AG20443 (cell line): ENCODE results near the gene ISYNA1.
A peak's percentile ranks its signal among the peaks of the same experiment; 100 is the strongest.

Source experiments
- DNase-seq: peaks from one replicate; pipeline ENCODE4 v3.0.0; 2012; ENCODE audit warnings: low spot score, mixed read lengths

Gene ISYNA1

GRCh38 chr19:18443831-18444230 lies 5.9 kb upstream of the ISYNA1 start:
- no peak for DNase-seq

DNA sequence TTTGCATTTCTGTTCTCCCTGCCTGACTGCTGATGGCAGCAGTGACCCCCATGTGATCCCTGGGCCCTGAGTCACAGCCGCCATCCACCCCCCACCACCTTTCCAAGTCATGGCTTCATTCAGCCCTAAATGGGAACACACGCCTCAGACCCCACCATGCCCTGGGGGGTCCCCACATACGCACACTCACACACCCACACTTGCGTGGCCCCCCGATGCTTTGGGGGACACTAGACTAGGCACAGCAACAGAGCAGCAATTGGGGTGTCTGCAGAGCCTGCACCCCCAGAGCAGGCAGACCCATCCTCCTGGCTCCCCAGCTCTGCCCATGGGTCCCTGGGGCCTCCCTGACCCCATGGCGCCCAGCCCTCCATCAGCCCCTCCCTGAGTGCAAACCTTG lies 5.5 kb upstream of the ISYNA1 start:
- DNase-seq: no peak

DNA sequence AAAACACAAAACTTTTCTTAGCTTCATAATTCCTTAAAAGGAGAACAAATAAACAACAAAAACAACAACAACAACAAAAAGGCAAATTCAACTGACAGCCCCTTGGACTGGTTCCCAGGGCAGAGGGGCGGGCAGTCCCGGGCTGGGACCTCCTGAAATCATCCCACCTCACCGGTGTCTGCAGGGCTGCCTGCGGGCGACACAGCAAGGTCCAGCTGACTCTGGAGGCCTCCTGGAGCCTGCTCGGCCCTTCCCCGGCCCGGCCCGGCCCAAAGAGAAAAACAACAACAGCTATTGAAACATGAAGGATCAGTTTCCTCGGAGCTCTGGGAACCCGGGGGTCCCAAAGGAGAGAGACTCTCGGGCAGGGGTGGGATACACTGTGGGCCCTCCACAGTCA lies 5.0 kb upstream of the ISYNA1 start:
- DNase-seq: no peak

GRCh38 chr19:18441804-18442788 lies 4.2 kb upstream of the ISYNA1 start:
- DNase-seq: no peak

DNA sequence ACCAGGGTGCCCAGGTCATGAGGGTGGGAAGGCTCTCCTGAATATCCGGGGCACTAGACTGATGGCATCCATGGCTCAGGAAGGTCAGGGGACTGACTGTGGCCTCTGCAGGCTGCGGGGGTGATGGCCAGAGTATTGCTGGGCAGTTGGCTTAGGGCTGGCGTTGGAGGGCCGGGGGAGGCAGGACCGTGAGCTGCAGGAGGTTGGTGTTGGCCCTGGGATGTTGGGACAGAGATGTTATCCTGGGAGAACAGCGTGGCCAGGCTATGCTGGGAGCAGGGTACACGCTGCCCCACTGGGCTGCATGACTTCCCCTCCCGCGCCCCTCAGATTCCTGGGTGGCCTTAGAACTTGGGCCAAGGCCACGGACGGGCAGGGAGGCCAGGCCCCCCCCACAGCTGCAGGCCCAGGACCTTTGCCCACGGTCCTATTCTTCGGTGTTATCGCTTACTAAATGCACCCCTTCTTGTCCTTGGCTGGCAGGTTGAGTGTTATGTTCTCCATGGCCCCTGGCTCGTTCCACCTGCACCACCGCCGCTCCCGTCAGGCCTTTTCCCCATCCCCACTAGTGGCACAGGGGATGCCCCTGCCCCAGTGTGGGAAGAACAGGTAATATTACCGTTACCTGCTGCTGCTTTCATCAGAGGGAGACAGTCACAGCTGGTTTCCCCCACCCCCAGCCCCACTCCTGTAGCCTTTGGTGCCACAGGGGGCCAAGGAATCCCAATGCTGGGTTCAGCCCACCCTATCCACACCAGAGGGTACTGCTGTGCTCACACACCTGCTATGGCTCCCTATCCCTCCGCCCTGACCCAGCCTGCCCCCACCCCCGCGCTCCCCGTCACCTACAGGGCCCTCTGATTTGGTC lies 3.2 kb upstream of the ISYNA1 start:
- no peak for DNase-seq

GRCh38 chr19:18440415-18440877 lies 2.5 kb upstream of the ISYNA1 start:
- DNase-seq: peak; percentile 34

GRCh38 chr19:18439910-18440237 lies 1.9 kb upstream of the ISYNA1 start:
- no peak for DNase-seq

GRCh38 chr19:18439025-18439909 lies 1.3 kb upstream of the ISYNA1 start:
- DNase-seq: no peak

DNA sequence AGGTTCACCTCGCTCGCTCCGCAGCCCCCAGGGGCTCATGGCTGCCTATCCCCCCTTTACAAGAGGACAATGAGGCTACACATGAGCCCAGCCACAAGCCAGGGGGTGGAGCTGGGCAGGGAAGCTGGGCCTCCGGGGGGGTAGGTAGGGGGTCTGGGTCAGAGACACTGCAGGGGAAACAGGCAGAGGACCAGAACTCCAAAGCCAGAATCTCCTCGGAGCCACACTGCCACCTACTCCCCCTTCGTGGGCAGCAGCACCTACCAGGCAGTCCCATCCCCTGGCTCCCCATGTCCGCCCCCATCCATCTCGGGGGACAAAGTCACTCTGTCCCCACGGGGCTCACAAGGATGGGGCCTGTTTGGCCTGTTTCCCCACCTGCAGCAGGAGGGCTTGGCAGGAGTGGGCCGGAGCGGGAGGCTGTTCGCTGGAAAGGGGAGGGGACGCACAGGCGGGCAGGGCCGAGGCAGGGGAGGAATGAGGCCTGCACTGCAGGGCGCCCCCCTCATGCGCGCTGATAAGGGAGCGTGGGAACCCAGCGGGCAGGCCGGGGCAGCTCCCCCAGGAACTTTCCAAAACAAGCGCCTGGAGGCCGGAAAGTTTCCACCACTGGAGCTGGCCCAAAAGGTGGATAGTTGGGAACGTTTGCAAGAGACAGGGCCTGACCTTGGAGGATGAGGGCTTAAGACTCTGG lies 545 bp upstream of the ISYNA1 start:
- no peak for DNase-seq

- DNase-seq: peak; percentile 81
Measured at GRCh38 chr19:18436671-18437490, 1.1 kb downstream of the ISYNA1 start.

DNA sequence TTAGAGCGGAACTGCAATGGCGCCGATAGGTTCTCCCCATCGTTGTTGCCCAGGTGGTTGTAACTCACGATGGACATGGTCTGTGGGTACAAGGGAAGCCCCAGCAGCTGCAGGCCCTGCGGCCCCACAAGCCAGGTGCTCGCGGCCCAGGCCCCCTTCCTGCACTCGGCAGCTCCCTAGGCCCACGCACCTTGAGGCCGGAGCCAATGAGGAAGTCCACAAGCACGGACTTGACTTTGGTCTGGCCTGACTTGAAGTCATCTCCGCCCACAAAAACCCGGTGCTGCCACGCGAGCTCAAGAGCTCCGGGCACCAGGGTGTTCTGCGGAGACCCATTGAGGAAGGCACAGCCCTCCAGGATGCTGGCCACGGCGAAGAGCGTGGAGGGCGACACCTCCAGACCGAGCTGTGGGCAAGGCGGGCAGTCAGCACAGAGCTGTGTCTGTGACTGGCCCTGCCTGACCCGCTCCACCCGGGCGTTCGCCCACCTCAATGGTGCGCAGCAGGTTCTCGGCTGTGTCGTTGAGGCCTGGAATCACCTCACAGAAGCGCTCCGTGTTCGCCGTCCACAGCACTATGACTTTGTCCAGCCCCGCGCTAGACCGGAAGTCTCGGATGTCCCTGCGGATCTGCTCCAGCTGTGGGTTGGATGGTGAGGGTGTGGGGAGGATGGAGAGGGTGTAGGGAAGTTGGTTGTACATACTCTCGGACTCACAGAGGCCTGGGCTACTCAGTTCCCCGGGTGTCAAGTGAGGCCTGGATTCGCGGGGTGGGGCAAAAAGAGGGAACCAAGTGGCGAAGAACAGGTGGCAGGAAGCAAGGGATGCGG lies 1.9 kb downstream of the ISYNA1 start:
- DNase-seq: no peak

- no peak for DNase-seq
Measured at GRCh38 chr19:18435178-18435841, 2.6 kb downstream of the ISYNA1 start.

DNA sequence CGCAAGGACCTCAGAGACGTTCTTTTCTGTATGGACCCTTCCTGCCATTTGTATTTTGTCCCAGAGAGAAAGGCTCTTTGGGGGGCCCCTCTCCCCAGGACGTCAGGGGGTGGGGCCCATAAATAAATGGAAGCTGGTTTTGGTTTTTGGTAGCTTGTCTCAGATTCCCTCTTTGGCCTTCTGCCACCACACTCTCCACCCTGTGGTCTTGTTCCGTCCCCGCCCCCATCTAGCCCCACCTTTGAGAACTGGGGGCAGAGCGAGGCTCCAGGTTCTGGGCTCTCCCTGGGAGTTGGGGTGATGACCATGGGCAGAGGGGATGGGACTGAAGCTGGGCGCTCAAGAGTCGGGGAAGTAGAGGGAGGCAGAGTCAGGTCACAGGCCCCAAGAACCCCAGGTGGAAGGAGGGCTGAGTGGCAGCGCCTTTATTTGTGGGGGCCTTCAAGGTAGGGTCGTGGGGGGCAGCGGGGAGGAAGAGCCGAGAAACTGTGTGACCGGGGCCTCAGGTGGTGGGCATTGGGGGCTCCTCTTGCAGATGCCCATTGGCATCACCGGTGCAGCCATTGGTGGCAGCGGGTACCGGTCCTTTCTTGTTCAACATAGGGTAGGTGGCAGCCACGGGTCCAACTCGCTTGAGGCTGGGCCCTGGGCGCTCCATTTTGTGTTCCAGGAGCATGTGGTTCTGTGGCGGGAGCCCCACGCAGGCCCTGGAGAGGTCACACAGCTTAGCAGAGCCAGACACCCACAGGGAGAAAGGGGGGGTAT lies 3.3 kb downstream of the ISYNA1 start:
- DNase-seq: no peak

DNA sequence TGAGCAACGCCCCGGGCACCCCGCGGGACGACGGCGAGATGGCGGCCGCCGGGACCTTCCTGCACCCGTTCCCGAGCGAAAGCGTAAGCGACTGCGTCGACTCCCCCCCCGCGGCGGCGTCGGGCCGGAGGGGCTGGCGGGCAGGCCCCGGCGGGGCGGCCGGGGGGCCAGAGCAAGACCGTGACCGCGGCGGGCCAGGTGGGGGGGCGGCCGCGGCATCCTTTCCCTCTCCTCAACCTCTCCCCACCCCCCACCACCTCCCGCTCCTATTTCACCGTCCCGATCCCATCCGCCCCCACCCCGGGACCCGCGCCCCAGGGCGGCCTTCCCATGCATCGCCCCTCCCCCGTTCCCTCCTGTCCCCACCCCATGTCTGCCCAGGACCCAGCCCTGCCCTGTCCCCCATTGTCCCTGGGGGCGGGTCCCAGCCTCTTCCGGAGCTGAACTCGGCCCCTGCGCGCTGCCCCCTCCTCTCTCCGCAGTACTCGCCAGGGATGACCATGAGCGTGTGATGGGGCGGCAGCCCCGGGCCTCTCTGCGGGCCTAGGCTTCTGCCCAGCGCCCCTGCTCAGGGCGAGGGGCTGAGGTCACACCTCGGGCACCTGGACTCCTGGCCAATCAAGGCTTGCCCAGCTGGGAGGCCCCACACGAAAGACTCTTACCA lies 4.1 kb downstream of the ISYNA1 start:
- no peak for DNase-seq

DNA sequence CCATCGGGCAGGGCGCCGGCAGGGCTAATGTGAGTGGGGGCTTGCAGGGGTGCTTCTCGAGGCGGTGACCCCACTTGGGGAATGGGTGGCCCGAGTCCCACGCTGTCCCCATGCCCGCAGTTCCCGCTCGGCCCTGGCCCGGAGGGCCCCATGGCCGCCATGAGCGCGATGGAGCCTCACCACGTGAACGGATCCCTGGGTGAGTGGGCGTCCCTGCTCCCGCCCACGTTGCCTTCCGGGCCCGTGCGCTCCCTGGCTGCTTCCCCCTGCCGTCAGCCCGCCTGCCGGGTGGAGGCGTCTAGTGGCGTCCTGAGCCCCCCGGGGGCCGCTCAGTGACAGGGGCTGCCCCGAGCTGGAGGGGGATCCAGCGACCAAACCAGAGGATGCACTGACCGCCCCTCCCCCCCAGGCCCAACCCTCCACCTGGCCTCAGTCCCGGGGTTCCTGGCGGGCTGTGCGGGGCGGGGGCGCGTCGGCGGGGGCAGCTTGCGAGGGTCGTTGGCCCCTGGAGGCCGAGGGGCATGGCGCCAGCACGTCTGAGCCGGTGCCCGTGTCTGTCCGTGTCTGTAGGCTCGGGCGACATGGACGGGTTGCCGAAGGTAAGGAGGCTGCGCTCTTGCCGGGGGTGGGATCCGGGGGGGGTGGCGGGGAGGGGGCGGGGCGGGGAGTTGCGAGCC lies 4.8 kb downstream of the ISYNA1 start:
- no peak for DNase-seq

DNA sequence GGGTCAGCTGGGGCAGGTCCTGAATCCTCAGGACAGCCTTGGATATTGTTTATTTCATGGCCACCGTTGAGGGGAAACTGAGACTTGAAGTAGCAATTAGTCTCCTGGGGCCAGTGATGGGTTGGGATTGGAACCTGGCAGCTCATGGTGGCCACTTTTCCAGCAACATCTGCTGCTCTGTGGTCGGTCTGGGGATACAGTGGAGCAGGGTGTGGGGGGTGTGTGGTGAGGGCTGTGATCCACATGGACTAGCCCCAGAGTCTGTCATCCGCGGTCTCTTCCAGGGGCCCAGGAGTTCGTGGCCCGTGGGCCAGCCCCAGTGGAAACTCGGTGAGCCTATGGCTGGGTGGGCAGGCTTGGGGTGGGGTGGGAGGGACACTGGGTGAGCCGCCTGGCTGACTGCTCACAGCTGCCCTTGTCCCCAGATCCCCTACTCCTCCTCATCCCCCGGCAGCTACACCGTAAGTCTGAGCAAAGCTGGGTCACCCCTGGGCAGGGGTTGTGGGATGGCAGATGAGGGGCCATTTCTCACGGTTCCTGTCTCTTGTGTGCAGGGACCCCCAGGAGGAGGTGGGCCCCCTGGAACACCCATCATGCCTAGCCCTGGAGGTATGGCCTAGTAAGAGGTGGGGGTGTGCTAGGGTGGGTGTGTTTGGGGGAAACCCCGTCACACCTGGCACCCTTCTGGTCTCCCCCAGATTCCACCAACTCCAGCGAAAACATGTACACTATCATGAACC lies 5.5 kb downstream of the ISYNA1 start:
- no peak for DNase-seq
